ENCODE results near the gene ANKRD60. TPM values are rescaled to one million over a fixed set of nuclear protein-coding genes. Genes with fewer than 3 reads are reported as not detected.

Gene ANKRD60
- total RNA-seq, 2 experiments from 2014 or later, result not detected

GRCh38 chr20:58171796-58172425, 56.5 kb downstream of the ANKRD60 start:
- ChIA-PET POLR2A (no interaction called here), CTCF (ENCODE audit: unreplicated experiment) (no interaction called here)
- intact Hi-C loops (cut with micrococcal nuclease; ENCODE audit: unreplicated experiment), result no loop called here
- no peaks in the 10 kb centered on the region for H3K36me3 ChIP-seq (ENCODE audit: insufficient read depth, low read length)
- no TSS peak for BruUV-seq (replicated peaks)
- no peak overlapping the region for H3K4me3 ChIP-seq (ENCODE audit: low read depth, low read length, poor library complexity, severe bottlenecking)
- no peaks in the 10 kb centered on the region for H3K9me2 ChIP-seq (ENCODE audit: insufficient read depth, low read length)
- no peak for DNase-seq (ENCODE audit: low spot score)
- H3K9me3 ChIP-seq (ENCODE audit: low read length), result no peaks in the 10 kb centered on the region
- H3K27ac ChIP-seq (ENCODE audit: low read depth, low read length, poor library complexity, severe bottlenecking), result no peak overlapping the region
- H3K4me2 ChIP-seq (ENCODE audit: low read length), result no peak overlapping the region
- no peaks in the 10 kb centered on the region for H3K79me2 ChIP-seq (ENCODE audit: insufficient read depth, low read depth, low read length)
- no peak overlapping the region for H2AFZ ChIP-seq (ENCODE audit: low read length)
- H3K4me1 ChIP-seq (ENCODE audit: insufficient read depth, low read length, poor library complexity, severe bottlenecking), result no peaks in the 10 kb centered on the region
- TF ChIP-seq EZH2phosphoT487 (IDR thresholded peaks at IDR 0.05; ENCODE audit: borderline replicate concordance, low read depth, low read length), result no peak
- H4K20me1 ChIP-seq (ENCODE audit: insufficient read depth, low read length), result no peaks in the 10 kb centered on the region

- no peak overlapping the region for H3K4me2 ChIP-seq (ENCODE audit: low read length)
- no peaks in the 10 kb centered on the region for H3K36me3 ChIP-seq (ENCODE audit: insufficient read depth, low read length)
- H2AFZ ChIP-seq (ENCODE audit: low read length), result no peak overlapping the region
- H3K27ac ChIP-seq (ENCODE audit: low read depth, low read length, poor library complexity, severe bottlenecking), result no peak overlapping the region
- H4K20me1 ChIP-seq (ENCODE audit: insufficient read depth, low read length), result no peaks in the 10 kb centered on the region
- no peaks in the 10 kb centered on the region for H3K9me3 ChIP-seq (ENCODE audit: low read length)
- ChIA-PET POLR2A (no interaction called here), CTCF (ENCODE audit: unreplicated experiment) (no interaction called here)
- TF ChIP-seq, protein P1, sequence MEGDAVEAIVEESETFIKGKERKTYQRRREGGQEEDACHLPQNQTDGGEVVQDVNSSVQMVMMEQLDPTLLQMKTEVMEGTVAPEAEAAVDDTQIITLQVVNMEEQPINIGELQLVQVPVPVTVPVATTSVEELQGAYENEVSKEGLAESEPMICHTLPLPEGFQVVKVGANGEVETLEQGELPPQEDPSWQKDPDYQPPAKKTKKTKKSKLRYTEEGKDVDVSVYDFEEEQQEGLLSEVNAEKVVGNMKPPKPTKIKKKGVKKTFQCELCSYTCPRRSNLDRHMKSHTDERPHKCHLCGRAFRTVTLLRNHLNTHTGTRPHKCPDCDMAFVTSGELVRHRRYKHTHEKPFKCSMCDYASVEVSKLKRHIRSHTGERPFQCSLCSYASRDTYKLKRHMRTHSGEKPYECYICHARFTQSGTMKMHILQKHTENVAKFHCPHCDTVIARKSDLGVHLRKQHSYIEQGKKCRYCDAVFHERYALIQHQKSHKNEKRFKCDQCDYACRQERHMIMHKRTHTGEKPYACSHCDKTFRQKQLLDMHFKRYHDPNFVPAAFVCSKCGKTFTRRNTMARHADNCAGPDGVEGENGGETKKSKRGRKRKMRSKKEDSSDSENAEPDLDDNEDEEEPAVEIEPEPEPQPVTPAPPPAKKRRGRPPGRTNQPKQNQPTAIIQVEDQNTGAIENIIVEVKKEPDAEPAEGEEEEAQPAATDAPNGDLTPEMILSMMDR (conservative IDR thresholded peaks at IDR 0.05; ENCODE audit: low read length), result no peak
- intact Hi-C loops (cut with micrococcal nuclease; ENCODE audit: unreplicated experiment), result no loop called here
- H3K79me2 ChIP-seq (ENCODE audit: insufficient read depth, low read depth, low read length), result no peaks in the 10 kb centered on the region
- H3K4me3 ChIP-seq (ENCODE audit: low read depth, low read length, poor library complexity, severe bottlenecking), result no peak overlapping the region
- no peaks in the 10 kb centered on the region for H3K9me2 ChIP-seq (ENCODE audit: insufficient read depth, low read length)
- no peak for DNase-seq (ENCODE audit: low spot score)
- H3K4me1 ChIP-seq (ENCODE audit: insufficient read depth, low read length, poor library complexity, severe bottlenecking), result no peaks in the 10 kb centered on the region
- BruUV-seq (replicated peaks), result no TSS peak
Observed at GRCh38 chr20:58169450-58169849, 59.0 kb downstream of the ANKRD60 start.

- Histone ChIP-seq H3K27ac (ENCODE audit: low read depth, low read length, poor library complexity, severe bottlenecking) (no peak overlapping the region), H3K36me3 (ENCODE audit: insufficient read depth, low read length) (no peaks in the 10 kb centered on the region), H3K4me2 (ENCODE audit: low read length) (no peak overlapping the region), H3K9me3 (ENCODE audit: low read length) (no peaks in the 10 kb centered on the region), H4K20me1 (ENCODE audit: insufficient read depth, low read length) (no peaks in the 10 kb centered on the region), H3K4me1 (ENCODE audit: insufficient read depth, low read length, poor library complexity, severe bottlenecking) (no peaks in the 10 kb centered on the region), H3K4me3 (ENCODE audit: low read depth, low read length, poor library complexity, severe bottlenecking) (no peak overlapping the region), H2AFZ (ENCODE audit: low read length) (no peak overlapping the region), H3K9me2 (ENCODE audit: insufficient read depth, low read length) (no peaks in the 10 kb centered on the region), H3K79me2 (ENCODE audit: insufficient read depth, low read depth, low read length) (no peaks in the 10 kb centered on the region)
- POLR2A ChIA-PET, result no interaction called here
- intact Hi-C loops (cut with micrococcal nuclease; ENCODE audit: unreplicated experiment), result no loop called here
- CTCF ChIA-PET (ENCODE audit: unreplicated experiment), result no interaction called here
- DNase-seq (ENCODE audit: low spot score), result no peak
- no TSS peak for BruUV-seq (replicated peaks)
- TF ChIP-seq, protein P1 (conservative IDR thresholded peaks at IDR 0.05; ENCODE audit: low read length), result no peak
- no peak for TF ChIP-seq EZH2phosphoT487 (IDR thresholded peaks at IDR 0.05; ENCODE audit: borderline replicate concordance, low read depth, low read length)
Observed at GRCh38 chr20:58168843-58169242, 59.6 kb downstream of the ANKRD60 start.
